WTC11 (cell line): Measurements from ENCODE around the gene KRTCAP2. TPM values are rescaled to one million over a fixed set of nuclear protein-coding genes. Genes with fewer than 3 reads are reported as not detected.

Experiments used
- ATAC-seq: fragments of 200-7000 bp; cut with Tn5 transposase; 2 replicates; pipeline ENCODE4 v1.10.0; 2021; ENCODE audit warnings: mild to moderate bottlenecking, moderate library complexity
- CTCF ChIA-PET: fragments of 300-600 bp; sonication (Branson Sonifier 250); formaldehyde crosslinking; loops from one replicate; lab custom pipeline; 2021; ENCODE audit warnings: antibody characterized with exemption; lab: Charles Lee
- POLR2A ChIA-PET: fragments of 350-600 bp; sonication (Branson Sonifier 250); formaldehyde crosslinking; loops from one replicate; lab custom pipeline; 2021; ENCODE audit warnings: antibody characterized with exemption; lab: Charles Lee
- DNase-seq: peaks from one replicate; pipeline ENCODE4 v3.0.0; 2021; ENCODE audit warnings: low spot score
- H3K27ac Mint-ChIP-seq: 2 replicates; pipeline ENCODE4 v1.8.0; 2021; ENCODE audit warnings: mixed read lengths
- H3K27me3 Mint-ChIP-seq: 2 replicates; pipeline ENCODE4 v1.8.0; 2021; ENCODE audit warnings: low read depth, mild to moderate bottlenecking, moderate library complexity, mixed read lengths
- H3K36me3 Mint-ChIP-seq: 2 replicates; pipeline ENCODE4 v1.8.0; 2021; ENCODE audit warnings: mixed read lengths
- H3K4me1 Mint-ChIP-seq: 2 replicates; pipeline ENCODE4 v1.8.0; 2022; ENCODE audit warnings: mixed read lengths
- H3K4me3 Mint-ChIP-seq: 2 replicates; pipeline ENCODE4 v1.8.0; 2021; ENCODE audit warnings: mild to moderate bottlenecking, moderate library complexity, mixed read lengths
- H3K9me3 Mint-ChIP-seq: 2 replicates; pipeline ENCODE4 v1.8.0; 2021; ENCODE audit warnings: mixed read lengths
- ELF4 ChIP-seq: sonication (generic); formaldehyde crosslinking; IDR thresholded peaks from 2 replicates; pipeline ENCODE4 v1.8.1; 2022; ENCODE audit warnings: low read depth, mild to moderate bottlenecking, moderate library complexity, missing genetic modification reagents
- FOXK1 ChIP-seq: sonication (generic); formaldehyde crosslinking; IDR thresholded peaks from 2 replicates; pipeline ENCODE4 v1.8.0; 2022; ENCODE audit warnings: mild to moderate bottlenecking, moderate library complexity, missing genetic modification reagents
- GRHL2 ChIP-seq: fragments of 250-450 bp; sonication (Bioruptor Pico); IDR thresholded peaks from 2 replicates; pipeline ENCODE4 v1.8.0; 2022; ENCODE audit warnings: mild to moderate bottlenecking, moderate library complexity; ENCODE audit not compliant: insufficient replicate concordance, severe bottlenecking
- MYBL2 ChIP-seq: sonication (generic); formaldehyde crosslinking; IDR thresholded peaks from 2 replicates; pipeline ENCODE4 v1.8.1; 2023; ENCODE audit warnings: mild to moderate bottlenecking, moderate library complexity, missing genetic modification reagents
- PRRX2 ChIP-seq: fragments of 250-450 bp; sonication (Bioruptor Pico); IDR thresholded peaks from 2 replicates; pipeline ENCODE4 v1.8.0; 2021; ENCODE audit warnings: mild to moderate bottlenecking
- ZNF121 ChIP-seq: sonication (generic); formaldehyde crosslinking; IDR thresholded peaks from 2 replicates; pipeline ENCODE4 v1.8.0; 2023; ENCODE audit warnings: missing genetic modification reagents
- ZNF138 ChIP-seq: sonication (generic); formaldehyde crosslinking; conservative IDR thresholded peaks from 2 replicates; pipeline ENCODE4 v1.8.1; 2022; ENCODE audit warnings: mild to moderate bottlenecking, moderate library complexity, missing genetic modification reagents
- ZNF416 ChIP-seq: fragments of 250-450 bp; sonication (Bioruptor Pico); IDR thresholded peaks from 2 replicates; pipeline ENCODE4 v1.9.0; 2021; ENCODE audit warnings: mild to moderate bottlenecking, inconsistent platforms
- ZNF671 ChIP-seq: fragments of 250-450 bp; sonication (Bioruptor Pico); IDR thresholded peaks from 2 replicates; pipeline ENCODE4 v1.8.0; 2021; ENCODE audit warnings: mild to moderate bottlenecking
- total RNA-seq: library from RNA; stranded (reverse); gene quantifications from 3 replicates; pipeline ENCODE4 v1.2.3, GENCODE V29; 2021
- TF ChIP-seq, protein P1 (sequence below): fragments of 200-600 bp; IDR thresholded peaks from 2 replicates; pipeline ENCODE4 v1.8.0; 2022; ENCODE audit warnings: antibody characterized with exemption
- TF ChIP-seq, protein P2 (sequence below): sonication (generic); formaldehyde crosslinking; IDR thresholded peaks from 2 replicates; pipeline ENCODE4 v1.8.0; 2022; ENCODE audit warnings: mild to moderate bottlenecking, missing genetic modification reagents
- TF ChIP-seq, protein P3 (sequence below): sonication (generic); formaldehyde crosslinking; IDR thresholded peaks from 2 replicates; pipeline ENCODE4 v1.8.0; 2022; ENCODE audit warnings: mild to moderate bottlenecking, missing genetic modification reagents
- TF ChIP-seq, protein P4 (sequence below): sonication (generic); formaldehyde crosslinking; IDR thresholded peaks from 2 replicates; pipeline ENCODE4 v1.8.0; 2023; ENCODE audit warnings: missing genetic modification reagents, mild to moderate bottlenecking, borderline replicate concordance
- TF ChIP-seq, protein P5 (sequence below): fragments of 250-450 bp; sonication (Bioruptor Pico); IDR thresholded peaks from 2 replicates; pipeline ENCODE4 v1.9.0; 2021; ENCODE audit warnings: mild to moderate bottlenecking
- TF ChIP-seq, protein P6 (sequence below): sonication (generic); formaldehyde crosslinking; IDR thresholded peaks from 2 replicates; pipeline ENCODE4 v1.8.1; 2023; ENCODE audit warnings: mild to moderate bottlenecking, missing genetic modification reagents, borderline replicate concordance
- TF ChIP-seq, protein P7 (sequence below): sonication (generic); formaldehyde crosslinking; IDR thresholded peaks from 2 replicates; pipeline ENCODE4 v1.8.0; 2023; ENCODE audit warnings: missing genetic modification reagents

KRTCAP2 gene
- total RNA-seq, 1 experiment from 2014 or later: 104 TPM

DNA sequence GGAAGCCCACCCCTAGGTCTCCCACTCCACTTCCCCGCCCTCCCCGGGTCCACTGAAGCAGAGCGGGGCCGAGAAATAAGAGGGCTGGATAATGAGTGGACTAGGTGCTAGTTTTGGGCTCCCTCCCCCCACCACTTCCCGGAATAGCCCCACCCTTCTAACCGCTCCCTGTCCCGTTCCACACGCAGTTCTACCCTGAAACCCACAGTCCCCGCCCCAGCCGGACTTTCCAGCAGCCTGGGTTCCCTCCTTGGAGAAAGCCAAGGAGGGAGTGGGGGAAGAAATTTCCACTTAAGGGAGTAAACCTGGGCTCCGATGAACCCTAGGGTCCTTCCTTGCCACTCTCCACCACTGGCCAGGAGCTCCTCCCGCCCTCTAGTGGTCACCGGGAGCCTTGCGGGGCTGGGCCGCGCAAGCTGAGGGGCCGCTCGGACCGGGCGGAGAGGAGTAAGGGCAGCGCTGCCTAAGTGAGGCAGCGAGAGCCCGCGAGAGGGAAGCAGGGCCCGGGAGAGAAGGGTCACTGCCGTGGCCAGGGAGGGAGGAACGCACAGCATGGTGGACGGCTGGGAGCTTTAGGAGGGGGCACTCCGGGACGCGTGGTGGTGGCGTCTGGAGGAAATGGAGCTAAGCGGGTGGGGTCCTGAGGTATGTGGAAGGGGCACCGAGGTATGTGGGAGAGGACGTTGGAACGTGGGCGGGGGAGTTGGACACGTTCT is 20.3 kb upstream of the KRTCAP2 start (continued):
- TF ChIP-seq, protein P1, sequence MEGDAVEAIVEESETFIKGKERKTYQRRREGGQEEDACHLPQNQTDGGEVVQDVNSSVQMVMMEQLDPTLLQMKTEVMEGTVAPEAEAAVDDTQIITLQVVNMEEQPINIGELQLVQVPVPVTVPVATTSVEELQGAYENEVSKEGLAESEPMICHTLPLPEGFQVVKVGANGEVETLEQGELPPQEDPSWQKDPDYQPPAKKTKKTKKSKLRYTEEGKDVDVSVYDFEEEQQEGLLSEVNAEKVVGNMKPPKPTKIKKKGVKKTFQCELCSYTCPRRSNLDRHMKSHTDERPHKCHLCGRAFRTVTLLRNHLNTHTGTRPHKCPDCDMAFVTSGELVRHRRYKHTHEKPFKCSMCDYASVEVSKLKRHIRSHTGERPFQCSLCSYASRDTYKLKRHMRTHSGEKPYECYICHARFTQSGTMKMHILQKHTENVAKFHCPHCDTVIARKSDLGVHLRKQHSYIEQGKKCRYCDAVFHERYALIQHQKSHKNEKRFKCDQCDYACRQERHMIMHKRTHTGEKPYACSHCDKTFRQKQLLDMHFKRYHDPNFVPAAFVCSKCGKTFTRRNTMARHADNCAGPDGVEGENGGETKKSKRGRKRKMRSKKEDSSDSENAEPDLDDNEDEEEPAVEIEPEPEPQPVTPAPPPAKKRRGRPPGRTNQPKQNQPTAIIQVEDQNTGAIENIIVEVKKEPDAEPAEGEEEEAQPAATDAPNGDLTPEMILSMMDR: peak; percentile 98
- TF ChIP-seq ZNF671 (CRISPR knock-in tag) (no peak), MYBL2 (CRISPR knock-in tag) (no peak), ZNF416 (CRISPR knock-in tag) (no peak), FOXK1 (CRISPR knock-in tag) (0 out of 2 replicates have a peak, but pooled peaks have one; percentile 37), ZNF138 (CRISPR knock-in tag) (no peak), ZNF121 (CRISPR knock-in tag) (0 out of 2 replicates have a peak, but pooled peaks have one; percentile 3), GRHL2 (CRISPR knock-in tag) (no peak), ELF4 (CRISPR knock-in tag) (no peak)
- TF ChIP-seq, protein P2, sequence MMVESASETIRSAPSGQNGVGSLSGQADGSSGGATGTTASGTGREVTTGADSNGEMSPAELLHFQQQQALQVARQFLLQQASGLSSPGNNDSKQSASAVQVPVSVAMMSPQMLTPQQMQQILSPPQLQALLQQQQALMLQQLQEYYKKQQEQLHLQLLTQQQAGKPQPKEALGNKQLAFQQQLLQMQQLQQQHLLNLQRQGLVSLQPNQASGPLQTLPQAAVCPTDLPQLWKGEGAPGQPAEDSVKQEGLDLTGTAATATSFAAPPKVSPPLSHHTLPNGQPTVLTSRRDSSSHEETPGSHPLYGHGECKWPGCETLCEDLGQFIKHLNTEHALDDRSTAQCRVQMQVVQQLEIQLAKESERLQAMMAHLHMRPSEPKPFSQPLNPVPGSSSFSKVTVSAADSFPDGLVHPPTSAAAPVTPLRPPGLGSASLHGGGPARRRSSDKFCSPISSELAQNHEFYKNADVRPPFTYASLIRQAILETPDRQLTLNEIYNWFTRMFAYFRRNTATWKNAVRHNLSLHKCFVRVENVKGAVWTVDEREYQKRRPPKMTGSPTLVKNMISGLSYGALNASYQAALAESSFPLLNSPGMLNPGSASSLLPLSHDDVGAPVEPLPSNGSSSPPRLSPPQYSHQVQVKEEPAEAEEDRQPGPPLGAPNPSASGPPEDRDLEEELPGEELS: peak; percentile 55; the same call in 1 of the 2 replicates
- TF ChIP-seq, protein P3, sequence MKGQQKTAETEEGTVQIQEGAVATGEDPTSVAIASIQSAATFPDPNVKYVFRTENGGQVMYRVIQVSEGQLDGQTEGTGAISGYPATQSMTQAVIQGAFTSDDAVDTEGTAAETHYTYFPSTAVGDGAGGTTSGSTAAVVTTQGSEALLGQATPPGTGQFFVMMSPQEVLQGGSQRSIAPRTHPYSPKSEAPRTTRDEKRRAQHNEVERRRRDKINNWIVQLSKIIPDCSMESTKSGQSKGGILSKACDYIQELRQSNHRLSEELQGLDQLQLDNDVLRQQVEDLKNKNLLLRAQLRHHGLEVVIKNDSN: no peak

DNA sequence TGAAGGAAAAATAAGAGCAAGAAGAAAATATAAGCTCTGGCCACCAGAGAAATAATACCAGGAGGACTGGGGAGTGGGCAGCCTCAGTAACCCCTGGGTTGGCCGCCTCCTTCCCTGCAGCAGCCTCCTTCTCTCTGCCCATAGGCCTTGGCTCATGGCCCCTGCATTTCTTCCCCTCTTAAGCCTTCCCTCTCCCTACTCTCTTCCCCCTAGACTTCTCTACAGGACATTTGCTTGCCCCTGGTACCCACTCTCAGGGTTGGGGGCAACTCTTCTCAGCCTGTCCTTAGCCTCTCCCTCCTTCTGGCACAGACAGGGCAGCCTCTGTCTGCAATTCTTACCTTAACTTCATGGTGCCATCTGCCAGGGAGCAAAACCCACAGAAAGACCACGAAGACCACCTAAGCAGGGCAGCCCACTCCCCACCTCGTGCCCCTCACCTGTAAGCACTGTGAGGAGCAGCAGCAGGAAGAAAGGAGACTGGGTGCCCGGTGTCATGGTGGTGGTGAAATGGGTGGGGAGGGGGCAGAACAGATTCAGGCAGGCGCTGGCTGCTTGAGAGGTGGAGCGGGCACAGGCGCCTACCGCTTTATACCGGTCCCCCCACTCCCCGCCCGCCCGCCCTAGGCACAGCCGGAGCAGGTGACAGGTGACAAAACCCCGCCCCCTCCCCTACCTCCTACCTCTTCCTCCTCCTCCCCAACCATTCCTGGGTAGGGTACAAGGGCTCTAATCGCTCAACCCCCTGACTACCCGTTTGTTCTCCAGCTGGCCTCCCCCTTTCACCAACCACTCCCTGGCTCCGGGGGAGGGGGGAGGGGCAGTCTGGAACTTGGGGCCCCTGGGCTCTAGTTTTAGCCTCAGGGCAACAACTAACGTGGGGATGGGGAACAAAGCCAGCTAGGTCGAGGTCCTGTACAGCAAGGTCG is 19.5 kb upstream of the KRTCAP2 start:
- Mint-ChIP-seq H3K27me3 (peaks cover 4% of the 10 kb centered on the region; the same call in 1 of the 2 replicates), H3K9me3 (no peaks in the 10 kb centered on the region), H3K4me1 (peaks cover 33% of the 10 kb centered on the region), H3K36me3 (peaks cover 12% of the 10 kb centered on the region), H3K4me3 (peak overlapping the region; percentile 99), H3K27ac (peak overlapping the region; percentile 31; the same call in 1 of the 2 replicates)
- DNase-seq (peak; percentile 66), ATAC-seq (peak; percentile 1)
- ChIA-PET CTCF (interaction anchor here (0.5 to 4.6 kb wide), 40 partner anchors 8 to 448 kb away, joined by 3 to 232 read pairs (median 5); partner anchors contain the start of genes ADAM15, CLK2, EFNA3 and ENTREP3), POLR2A (interaction anchor here (0.5 to 3.7 kb wide), 8 partner anchors 11 to 1027 kb away, joined by 3 to 83 read pairs (median 6); partner anchors contain the start of genes CLK2, KRTCAP2, THBS3 and TRIM46)
- TF ChIP-seq, protein P4, sequence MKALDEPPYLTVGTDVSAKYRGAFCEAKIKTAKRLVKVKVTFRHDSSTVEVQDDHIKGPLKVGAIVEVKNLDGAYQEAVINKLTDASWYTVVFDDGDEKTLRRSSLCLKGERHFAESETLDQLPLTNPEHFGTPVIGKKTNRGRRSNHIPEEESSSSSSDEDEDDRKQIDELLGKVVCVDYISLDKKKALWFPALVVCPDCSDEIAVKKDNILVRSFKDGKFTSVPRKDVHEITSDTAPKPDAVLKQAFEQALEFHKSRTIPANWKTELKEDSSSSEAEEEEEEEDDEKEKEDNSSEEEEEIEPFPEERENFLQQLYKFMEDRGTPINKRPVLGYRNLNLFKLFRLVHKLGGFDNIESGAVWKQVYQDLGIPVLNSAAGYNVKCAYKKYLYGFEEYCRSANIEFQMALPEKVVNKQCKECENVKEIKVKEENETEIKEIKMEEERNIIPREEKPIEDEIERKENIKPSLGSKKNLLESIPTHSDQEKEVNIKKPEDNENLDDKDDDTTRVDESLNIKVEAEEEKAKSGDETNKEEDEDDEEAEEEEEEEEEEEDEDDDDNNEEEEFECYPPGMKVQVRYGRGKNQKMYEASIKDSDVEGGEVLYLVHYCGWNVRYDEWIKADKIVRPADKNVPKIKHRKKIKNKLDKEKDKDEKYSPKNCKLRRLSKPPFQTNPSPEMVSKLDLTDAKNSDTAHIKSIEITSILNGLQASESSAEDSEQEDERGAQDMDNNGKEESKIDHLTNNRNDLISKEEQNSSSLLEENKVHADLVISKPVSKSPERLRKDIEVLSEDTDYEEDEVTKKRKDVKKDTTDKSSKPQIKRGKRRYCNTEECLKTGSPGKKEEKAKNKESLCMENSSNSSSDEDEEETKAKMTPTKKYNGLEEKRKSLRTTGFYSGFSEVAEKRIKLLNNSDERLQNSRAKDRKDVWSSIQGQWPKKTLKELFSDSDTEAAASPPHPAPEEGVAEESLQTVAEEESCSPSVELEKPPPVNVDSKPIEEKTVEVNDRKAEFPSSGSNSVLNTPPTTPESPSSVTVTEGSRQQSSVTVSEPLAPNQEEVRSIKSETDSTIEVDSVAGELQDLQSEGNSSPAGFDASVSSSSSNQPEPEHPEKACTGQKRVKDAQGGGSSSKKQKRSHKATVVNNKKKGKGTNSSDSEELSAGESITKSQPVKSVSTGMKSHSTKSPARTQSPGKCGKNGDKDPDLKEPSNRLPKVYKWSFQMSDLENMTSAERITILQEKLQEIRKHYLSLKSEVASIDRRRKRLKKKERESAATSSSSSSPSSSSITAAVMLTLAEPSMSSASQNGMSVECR (CRISPR knock-in tag): no peak
- no peak for TF ChIP-seq PRRX2 (CRISPR knock-in tag)
- TF ChIP-seq, protein P5, sequence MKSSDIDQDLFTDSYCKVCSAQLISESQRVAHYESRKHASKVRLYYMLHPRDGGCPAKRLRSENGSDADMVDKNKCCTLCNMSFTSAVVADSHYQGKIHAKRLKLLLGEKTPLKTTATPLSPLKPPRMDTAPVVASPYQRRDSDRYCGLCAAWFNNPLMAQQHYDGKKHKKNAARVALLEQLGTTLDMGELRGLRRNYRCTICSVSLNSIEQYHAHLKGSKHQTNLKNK: no peak
- TF ChIP-seq, protein P6, sequence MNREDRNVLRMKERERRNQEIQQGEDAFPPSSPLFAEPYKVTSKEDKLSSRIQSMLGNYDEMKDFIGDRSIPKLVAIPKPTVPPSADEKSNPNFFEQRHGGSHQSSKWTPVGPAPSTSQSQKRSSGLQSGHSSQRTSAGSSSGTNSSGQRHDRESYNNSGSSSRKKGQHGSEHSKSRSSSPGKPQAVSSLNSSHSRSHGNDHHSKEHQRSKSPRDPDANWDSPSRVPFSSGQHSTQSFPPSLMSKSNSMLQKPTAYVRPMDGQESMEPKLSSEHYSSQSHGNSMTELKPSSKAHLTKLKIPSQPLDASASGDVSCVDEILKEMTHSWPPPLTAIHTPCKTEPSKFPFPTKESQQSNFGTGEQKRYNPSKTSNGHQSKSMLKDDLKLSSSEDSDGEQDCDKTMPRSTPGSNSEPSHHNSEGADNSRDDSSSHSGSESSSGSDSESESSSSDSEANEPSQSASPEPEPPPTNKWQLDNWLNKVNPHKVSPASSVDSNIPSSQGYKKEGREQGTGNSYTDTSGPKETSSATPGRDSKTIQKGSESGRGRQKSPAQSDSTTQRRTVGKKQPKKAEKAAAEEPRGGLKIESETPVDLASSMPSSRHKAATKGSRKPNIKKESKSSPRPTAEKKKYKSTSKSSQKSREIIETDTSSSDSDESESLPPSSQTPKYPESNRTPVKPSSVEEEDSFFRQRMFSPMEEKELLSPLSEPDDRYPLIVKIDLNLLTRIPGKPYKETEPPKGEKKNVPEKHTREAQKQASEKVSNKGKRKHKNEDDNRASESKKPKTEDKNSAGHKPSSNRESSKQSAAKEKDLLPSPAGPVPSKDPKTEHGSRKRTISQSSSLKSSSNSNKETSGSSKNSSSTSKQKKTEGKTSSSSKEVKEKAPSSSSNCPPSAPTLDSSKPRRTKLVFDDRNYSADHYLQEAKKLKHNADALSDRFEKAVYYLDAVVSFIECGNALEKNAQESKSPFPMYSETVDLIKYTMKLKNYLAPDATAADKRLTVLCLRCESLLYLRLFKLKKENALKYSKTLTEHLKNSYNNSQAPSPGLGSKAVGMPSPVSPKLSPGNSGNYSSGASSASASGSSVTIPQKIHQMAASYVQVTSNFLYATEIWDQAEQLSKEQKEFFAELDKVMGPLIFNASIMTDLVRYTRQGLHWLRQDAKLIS (CRISPR knock-in tag): no peak
- TF ChIP-seq, protein P7, sequence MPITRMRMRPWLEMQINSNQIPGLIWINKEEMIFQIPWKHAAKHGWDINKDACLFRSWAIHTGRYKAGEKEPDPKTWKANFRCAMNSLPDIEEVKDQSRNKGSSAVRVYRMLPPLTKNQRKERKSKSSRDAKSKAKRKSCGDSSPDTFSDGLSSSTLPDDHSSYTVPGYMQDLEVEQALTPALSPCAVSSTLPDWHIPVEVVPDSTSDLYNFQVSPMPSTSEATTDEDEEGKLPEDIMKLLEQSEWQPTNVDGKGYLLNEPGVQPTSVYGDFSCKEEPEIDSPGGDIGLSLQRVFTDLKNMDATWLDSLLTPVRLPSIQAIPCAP (CRISPR knock-in tag): no peak
